Measurements from ENCODE around the gene TXNDC8.

DNA sequence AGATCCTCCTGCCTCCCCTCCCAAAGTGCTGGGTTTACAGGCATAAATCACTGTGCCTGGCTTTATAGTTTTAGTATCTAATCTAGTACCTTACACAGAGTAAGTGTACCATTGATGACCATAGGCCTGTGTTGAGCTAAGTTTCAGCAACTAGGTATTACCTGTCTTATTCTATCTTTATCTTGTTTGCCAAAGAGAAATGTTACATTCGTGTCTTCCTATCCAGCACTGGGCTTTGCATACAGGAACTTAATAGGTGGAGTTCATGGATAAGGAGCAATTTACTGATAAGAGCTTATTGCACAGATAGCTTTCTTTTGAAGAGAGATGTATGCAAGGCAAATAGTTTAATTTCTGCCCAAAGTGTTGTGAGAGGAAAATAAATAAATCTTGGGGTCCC lies 30.5 kb downstream of the TXNDC8 start:
- no peak for TF ChIP-seq SUZ12 (IDR thresholded peaks at IDR 0.05; ENCODE audit: extremely low read depth, insufficient read depth, insufficient read length)
- TF ChIP-seq ZNF274 (IDR thresholded peaks at IDR 0.05; ENCODE audit: low read depth, low read length) = no peak
